ENCODE data around the gene RNF208. TPM values are rescaled to one million over a fixed set of nuclear protein-coding genes. Genes with fewer than 3 reads are reported as not detected.

RNF208 gene
- total RNA-seq, 4 donors from 2014 or later: 1.1 to 6.5 (median 1.5) TPM

GRCh38 chr9:137268538-137269201, 46.6 kb upstream of the RNF208 start:
- peak; percentile 62 to 64 for ATAC-seq
- Histone ChIP-seq H3K27me3 (no peaks in the 10 kb centered on the region), H3K36me3 (peaks cover 0 to 44% of the 10 kb centered on the region in 2 donors), H3K4me3 (peak overlapping the region; percentile 59 to 60 (median 60)), H3K4me1 (peaks cover 24 to 27% of the 10 kb centered on the region in 2 donors), H3K9me3 (no peaks in the 10 kb centered on the region), H3K27ac (peak overlapping the region; percentile 88 to 94 (median 92))
- in situ Hi-C loops (cut with MboI; ENCODE audit: low sequenced_read_pairs in 4 of 4): no loop called here
- DNase-seq: peak; percentile 28 to 59
- TF ChIP-seq CTCF (IDR thresholded peaks at IDR 0.05 in 4 of 5, conservative IDR thresholded peaks at IDR 0.05 in 1 of 5) (no peak), POLR2A (IDR thresholded peaks at IDR 0.05) (no peak)
- intact Hi-C loops (cut with DNase I; ENCODE audit: low total_unique reads): loop anchor here (2.0 to 5.0 kb wide), 2 partner anchors 28 to 46 kb away; partner anchors contain the start of genes RNF208 and TUBB4B

GRCh38 chr9:137267933-137268355, 45.9 kb upstream of the RNF208 start:
- intact Hi-C loops (cut with DNase I; ENCODE audit: low total_unique reads) (loop anchor here (2.0 to 5.0 kb wide), 2 partner anchors 27 to 46 kb away; partner anchors contain the start of genes RNF208 and TUBB4B), in situ Hi-C loops (cut with MboI; ENCODE audit: low sequenced_read_pairs in 4 of 4) (no loop called here)
- H3K27ac ChIP-seq: peak overlapping the region; percentile 88 to 94 (median 92)
- H3K36me3 ChIP-seq: peaks cover 0 to 41% of the 10 kb centered on the region in 2 donors
- no peak for DNase-seq
- TF ChIP-seq CTCF (IDR thresholded peaks at IDR 0.05 in 4 of 5, conservative IDR thresholded peaks at IDR 0.05 in 1 of 5) (no peak), POLR2A (IDR thresholded peaks at IDR 0.05) (no peak)
- H3K4me1 ChIP-seq: peaks cover 24 to 27% of the 10 kb centered on the region in 2 donors
- no peaks in the 10 kb centered on the region for H3K9me3 ChIP-seq
- H3K4me3 ChIP-seq: peak overlapping the region; percentile 59 to 60 (median 60)
- ATAC-seq: no peak
- H3K27me3 ChIP-seq: no peaks in the 10 kb centered on the region

- peak overlapping the region in 3 of 4 donors; percentile 31 to 94 (median 88) for H3K27ac ChIP-seq
- intact Hi-C loops (cut with DNase I; ENCODE audit: low total_unique reads): loop anchor here (5.0 kb wide), 1 partner anchor 45 kb away; the partner anchor contains the start of gene RNF208
- ATAC-seq (no peak), DNase-seq (no peak)
- TF ChIP-seq CTCF (IDR thresholded peaks at IDR 0.05 in 4 of 5, conservative IDR thresholded peaks at IDR 0.05 in 1 of 5): no peak
- no peak for TF ChIP-seq POLR2A (IDR thresholded peaks at IDR 0.05)
- no peaks in the 10 kb centered on the region for H3K27me3 ChIP-seq
- H3K4me1 ChIP-seq: peaks cover 24 to 27% of the 10 kb centered on the region in 2 donors
- in situ Hi-C loops (cut with MboI; ENCODE audit: low sequenced_read_pairs in 4 of 4): no loop called here
- no peaks in the 10 kb centered on the region for H3K9me3 ChIP-seq
- H3K36me3 ChIP-seq: peaks cover 0 to 30% of the 10 kb centered on the region in 2 donors
- no peak overlapping the region for H3K4me3 ChIP-seq
These were observed 44.8 kb upstream of the RNF208 start for GRCh38 chr9:137266585-137267453.

- intact Hi-C loops (cut with DNase I; ENCODE audit: low total_unique reads): loop anchor here (5.0 kb wide), 1 partner anchor 44 kb away; the partner anchor contains the start of gene RNF208
- H3K9me3 ChIP-seq: no peaks in the 10 kb centered on the region
- ATAC-seq: no peak
- peak overlapping the region in 2 of 4 donors; percentile 3 to 31 for H3K27ac ChIP-seq
- in situ Hi-C loops (cut with MboI; ENCODE audit: low sequenced_read_pairs in 4 of 4): no loop called here
- H3K4me3 ChIP-seq: no peak overlapping the region
- no peak for DNase-seq
- TF ChIP-seq POLR2A (IDR thresholded peaks at IDR 0.05) (no peak), CTCF (IDR thresholded peaks at IDR 0.05 in 4 of 5, conservative IDR thresholded peaks at IDR 0.05 in 1 of 5) (no peak)
- H3K4me1 ChIP-seq: peaks cover 24 to 27% of the 10 kb centered on the region in 2 donors
- H3K27me3 ChIP-seq: no peaks in the 10 kb centered on the region
- H3K36me3 ChIP-seq: peaks cover 0 to 30% of the 10 kb centered on the region in 2 donors
These were observed 44.1 kb upstream of the RNF208 start for GRCh38 chr9:137266162-137266527.

All from gastrocnemius medialis (tissue), 4 donors.